ENCODE results near the gene TNS1.
"Not testable (repeated sequence)": the region's sequence is repeated elsewhere in the genome, so short reads cannot be mapped to it uniquely, and the experiment has no call there.

Gene TNS1

GRCh38 chr2:218002845-218003180 is at the start of gene TNS1:
TSS of gene TNS1 (minus strand) at chr2:218002995. CDS start at chr2:218002872, 123 bp downstream.
- DNase-seq = no peak

GRCh38 chr2:218051903-218052302 is 49.1 kb upstream of the TNS1 start:
- DNase-seq = no peak

GRCh38 chr2:218047536-218048225 is 44.9 kb upstream of the TNS1 start:
- no peak for DNase-seq

- no peak for DNase-seq
Observed at GRCh38 chr2:218046238-218046637, 43.4 kb upstream of the TNS1 start.

- DNase-seq = not testable (repeated sequence)
Observed at GRCh38 chr2:218044599-218044998, 41.8 kb upstream of the TNS1 start.

- no peak for DNase-seq
Observed at GRCh38 chr2:218043701-218044109, 40.9 kb upstream of the TNS1 start.

GRCh38 chr2:218043100-218043499 is 40.3 kb upstream of the TNS1 start:
- DNase-seq = no peak

GRCh38 chr2:218041302-218042168 is 38.7 kb upstream of the TNS1 start:
- DNase-seq = no peak

- no peak for DNase-seq
Observed at GRCh38 chr2:218040883-218041282, 38.1 kb upstream of the TNS1 start.

- DNase-seq = no peak
Observed at GRCh38 chr2:218039171-218039570, 36.4 kb upstream of the TNS1 start.

- DNase-seq = no peak
Observed at GRCh38 chr2:218036371-218036770, 33.6 kb upstream of the TNS1 start.

GRCh38 chr2:218035463-218036100 is 32.8 kb upstream of the TNS1 start:
- DNase-seq = no peak

- peak; percentile 30 for DNase-seq
Observed at GRCh38 chr2:218034497-218035213, 31.9 kb upstream of the TNS1 start.

GRCh38 chr2:218033590-218034496 is 31.0 kb upstream of the TNS1 start:
- DNase-seq = no peak

GRCh38 chr2:218033208-218033589 is 30.4 kb upstream of the TNS1 start:
- no peak for DNase-seq

- DNase-seq = no peak
Observed at GRCh38 chr2:218032336-218033171, 29.8 kb upstream of the TNS1 start.

GRCh38 chr2:218031771-218032257 is 29.0 kb upstream of the TNS1 start:
- DNase-seq = no peak

- no peak for DNase-seq
Observed at GRCh38 chr2:218031261-218031660, 28.5 kb upstream of the TNS1 start.

- DNase-seq = no peak
Observed at GRCh38 chr2:218030409-218031195, 27.8 kb upstream of the TNS1 start.

Data from NCI-H69 (cell line).